NK-92 treated with Interleukin-12 subunit alpha and Interleukin-12 subunit beta, amount 100 ng/mL, for 24 hours (cell line): ENCODE data around the gene DNASE1L1.

ENCODE experiments used
- DNase-seq: peaks from one replicate; lab custom pipeline; 2025; lab: John Stamatoyannopoulos, UW

DNASE1L1 gene, protein sequence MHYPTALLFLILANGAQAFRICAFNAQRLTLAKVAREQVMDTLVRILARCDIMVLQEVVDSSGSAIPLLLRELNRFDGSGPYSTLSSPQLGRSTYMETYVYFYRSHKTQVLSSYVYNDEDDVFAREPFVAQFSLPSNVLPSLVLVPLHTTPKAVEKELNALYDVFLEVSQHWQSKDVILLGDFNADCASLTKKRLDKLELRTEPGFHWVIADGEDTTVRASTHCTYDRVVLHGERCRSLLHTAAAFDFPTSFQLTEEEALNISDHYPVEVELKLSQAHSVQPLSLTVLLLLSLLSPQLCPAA

GRCh38 chrX:154409222-154409871 lies at the start of gene DNASE1L1:
DNASE1L1 (minus strand) TSS chrX:154409254; CDS start chrX:154405568, 3,686 bp downstream.
- no peak for DNase-seq

DNA sequence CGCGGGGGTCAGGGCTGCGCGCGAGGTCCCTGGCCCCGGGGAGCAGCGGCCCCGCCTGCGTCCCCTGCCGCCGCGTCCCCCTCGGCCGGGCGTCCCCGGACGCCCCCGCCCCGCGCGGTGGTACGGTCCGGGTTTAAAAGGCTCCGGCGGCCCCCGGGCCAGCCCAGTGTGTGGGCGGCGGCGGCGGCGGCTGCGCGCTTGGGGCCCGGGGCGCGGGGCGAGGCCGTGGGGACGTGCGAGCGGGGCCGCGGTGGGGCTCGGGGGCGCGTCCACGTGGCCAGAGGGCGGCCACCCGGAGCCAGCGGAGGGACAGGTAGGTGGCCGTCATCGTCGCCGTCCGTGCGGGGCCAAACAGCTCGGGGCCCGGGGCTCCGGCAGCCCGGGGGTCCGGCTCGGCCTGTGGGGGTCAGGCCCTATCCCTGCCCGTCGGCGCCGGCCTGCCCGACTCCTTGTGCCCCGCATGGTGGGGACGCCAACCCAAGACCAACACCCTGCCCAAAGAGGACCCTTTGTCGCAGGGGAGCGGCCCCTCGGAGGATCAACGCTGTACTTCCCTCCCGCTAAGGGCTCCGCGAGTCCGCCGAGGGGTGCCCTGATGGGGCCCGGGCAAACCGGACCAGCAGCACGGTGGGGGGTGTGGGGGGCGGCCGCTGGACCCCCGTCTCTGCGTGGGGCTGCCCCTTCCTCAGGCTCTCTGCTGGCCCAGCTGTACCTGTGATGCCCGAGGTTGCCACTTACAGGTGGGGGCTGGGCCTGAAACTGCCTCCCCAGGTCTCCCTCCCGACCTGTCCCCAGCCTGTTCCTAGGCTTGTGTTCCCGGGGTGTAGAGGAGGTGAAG lies 49.3 kb upstream of the DNASE1L1 start, which contains the start of gene PLXNA3:
Gene PLXNA3, plus strand, starts transcription at position 166 of the 838 bp plus-strand sequence. CDS start 1,903 bp downstream, outside the sequence.
- DNase-seq, result peak; percentile 41

GRCh38 chrX:154457491-154458115 lies 48.5 kb upstream of the DNASE1L1 start:
- DNase-seq, result peak; percentile 41

GRCh38 chrX:154452823-154453222 lies 43.8 kb upstream of the DNASE1L1 start:
- DNase-seq, result no peak

GRCh38 chrX:154450312-154450711 lies 41.3 kb upstream of the DNASE1L1 start:
- no peak for DNase-seq

GRCh38 chrX:154449618-154450017 lies 40.6 kb upstream of the DNASE1L1 start:
- no peak for DNase-seq

- DNase-seq, result no peak
These were observed 39.4 kb upstream of the DNASE1L1 start for GRCh38 chrX:154448484-154448883.

DNA sequence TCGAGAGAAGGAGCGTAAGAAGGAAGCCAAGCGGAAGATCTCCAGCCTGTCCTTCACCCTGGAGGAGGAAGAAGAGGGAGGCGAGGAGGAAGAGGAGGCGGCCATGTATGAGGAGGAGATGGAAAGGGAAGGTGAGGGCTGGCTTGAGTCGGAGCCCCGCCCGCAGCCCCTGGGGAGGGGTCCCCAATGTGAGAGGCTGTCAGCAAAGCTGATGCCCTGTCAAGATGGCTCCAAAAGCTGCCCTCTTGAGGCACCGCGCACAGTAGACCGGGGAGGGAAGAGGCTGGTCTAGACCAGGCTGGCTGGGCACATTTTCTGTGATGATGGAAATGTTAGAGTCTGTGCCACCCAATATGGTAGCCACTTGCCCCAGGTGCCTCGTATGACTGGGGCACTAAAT lies 37.4 kb upstream of the DNASE1L1 start:
- DNase-seq, result no peak

- no peak for DNase-seq
These were observed 36.7 kb upstream of the DNASE1L1 start for GRCh38 chrX:154445776-154446175.

GRCh38 chrX:154444755-154445246 lies 35.7 kb upstream of the DNASE1L1 start:
- no peak for DNase-seq

GRCh38 chrX:154443992-154444754 lies 35.1 kb upstream of the DNASE1L1 start, which contains the start of gene FAM50A:
FAM50A (plus strand) TSS chrX:154444141; CDS start chrX:154444236, 95 bp downstream.
- DNase-seq, result peak; percentile 53

GRCh38 chrX:154443479-154443910 lies 34.4 kb upstream of the DNASE1L1 start:
- no peak for DNase-seq

GRCh38 chrX:154441984-154442707 lies 33.1 kb upstream of the DNASE1L1 start:
- no peak for DNase-seq

- no peak for DNase-seq
These were observed 32.5 kb upstream of the DNASE1L1 start for GRCh38 chrX:154441564-154441963.

DNA sequence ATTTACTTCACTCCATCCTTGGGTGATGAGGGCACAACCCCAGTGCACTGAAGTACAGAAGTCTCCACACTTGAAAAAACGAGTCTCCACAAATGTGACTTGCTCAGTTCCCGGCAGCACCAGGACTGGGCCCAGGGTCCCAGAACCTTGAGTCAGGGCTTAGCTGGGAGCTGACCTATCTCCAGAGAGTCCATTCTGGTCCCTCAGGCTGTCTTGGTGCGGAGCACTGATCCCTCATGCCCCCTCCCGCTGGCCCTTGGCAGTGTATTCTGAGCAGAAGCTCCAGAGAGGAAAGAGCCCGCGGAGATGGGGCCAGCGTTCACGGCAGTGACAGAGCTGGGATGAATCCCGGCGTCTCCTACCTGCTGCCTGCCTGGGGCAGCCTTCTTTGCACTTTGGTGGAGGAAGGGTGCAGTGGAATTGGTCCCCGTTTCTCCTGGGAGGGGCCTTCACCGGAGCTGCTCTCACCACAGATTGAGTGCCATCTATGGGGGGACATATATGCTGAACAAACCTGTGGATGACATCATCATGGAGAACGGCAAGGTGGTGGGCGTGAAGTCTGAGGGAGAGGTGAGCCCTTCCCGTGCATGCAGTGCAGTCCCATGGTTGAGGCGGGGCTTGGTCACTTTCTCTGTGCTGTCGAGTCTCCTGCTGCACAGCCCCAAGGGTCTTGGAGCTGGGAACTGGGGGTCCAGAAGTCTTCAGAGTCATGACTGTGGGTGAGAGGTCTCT lies 31.7 kb upstream of the DNASE1L1 start:
- no peak for DNase-seq

DNA sequence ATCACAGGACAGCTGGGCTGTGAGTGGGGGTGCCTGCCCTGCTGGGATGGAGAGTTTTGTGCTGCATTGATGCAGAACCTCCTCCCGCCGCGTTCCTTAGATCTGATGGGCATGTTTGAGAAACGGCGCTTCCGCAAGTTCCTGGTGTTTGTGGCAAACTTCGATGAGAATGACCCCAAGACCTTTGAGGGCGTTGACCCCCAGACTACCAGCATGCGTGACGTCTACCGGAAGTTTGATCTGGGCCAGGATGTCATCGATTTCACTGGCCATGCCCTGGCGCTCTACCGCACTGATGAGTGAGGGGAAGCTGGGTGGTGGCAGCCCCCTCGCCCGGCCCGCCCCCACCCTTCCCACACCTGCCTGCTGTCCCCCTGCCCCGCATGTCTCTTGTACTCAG lies 30.8 kb upstream of the DNASE1L1 start:
- no peak for DNase-seq

DNA sequence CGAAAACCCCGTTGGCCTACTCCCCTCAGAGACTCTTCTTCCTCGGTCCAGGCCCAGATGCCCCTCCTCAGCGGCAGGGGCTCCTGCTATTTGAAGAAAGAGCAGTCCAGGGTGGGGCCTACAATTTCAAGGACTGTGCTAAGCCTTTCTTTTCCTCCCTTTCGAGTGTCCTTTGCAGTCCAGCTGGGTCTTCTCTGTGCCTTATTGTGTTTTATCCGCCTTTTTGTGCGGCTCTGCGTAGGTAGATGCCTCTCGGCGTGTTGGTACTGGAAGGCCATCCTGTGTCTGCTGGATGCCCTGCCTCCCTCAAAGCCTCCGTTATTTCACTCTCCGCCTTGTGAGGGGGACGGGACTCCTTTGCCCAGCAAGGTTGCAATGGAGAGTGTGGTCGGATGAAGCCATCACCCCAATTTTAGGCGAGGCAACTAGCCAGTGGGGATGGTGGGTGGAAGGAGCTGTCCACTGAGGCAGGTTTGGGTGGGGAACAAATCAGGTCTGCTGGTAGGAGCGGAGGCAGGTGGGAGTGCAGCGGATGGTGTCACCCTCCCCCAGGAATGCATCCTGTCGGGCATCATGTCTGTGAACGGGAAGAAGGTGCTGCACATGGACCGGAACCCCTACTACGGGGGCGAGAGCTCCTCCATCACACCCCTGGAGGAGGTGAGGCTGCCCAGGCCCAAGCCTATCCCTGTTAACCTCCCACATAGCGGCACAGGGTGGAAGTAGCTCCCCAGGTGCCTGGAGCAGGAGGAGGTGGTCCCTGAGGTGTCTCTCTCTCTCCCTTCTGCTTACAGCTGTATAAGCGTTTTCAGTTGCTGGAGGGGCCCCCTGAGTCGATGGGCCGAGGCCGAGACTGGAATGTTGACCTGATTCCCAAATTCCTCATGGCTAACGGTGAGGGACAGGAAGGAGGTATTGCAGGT lies 29.2 kb upstream of the DNASE1L1 start:
- no peak for DNase-seq

DNA sequence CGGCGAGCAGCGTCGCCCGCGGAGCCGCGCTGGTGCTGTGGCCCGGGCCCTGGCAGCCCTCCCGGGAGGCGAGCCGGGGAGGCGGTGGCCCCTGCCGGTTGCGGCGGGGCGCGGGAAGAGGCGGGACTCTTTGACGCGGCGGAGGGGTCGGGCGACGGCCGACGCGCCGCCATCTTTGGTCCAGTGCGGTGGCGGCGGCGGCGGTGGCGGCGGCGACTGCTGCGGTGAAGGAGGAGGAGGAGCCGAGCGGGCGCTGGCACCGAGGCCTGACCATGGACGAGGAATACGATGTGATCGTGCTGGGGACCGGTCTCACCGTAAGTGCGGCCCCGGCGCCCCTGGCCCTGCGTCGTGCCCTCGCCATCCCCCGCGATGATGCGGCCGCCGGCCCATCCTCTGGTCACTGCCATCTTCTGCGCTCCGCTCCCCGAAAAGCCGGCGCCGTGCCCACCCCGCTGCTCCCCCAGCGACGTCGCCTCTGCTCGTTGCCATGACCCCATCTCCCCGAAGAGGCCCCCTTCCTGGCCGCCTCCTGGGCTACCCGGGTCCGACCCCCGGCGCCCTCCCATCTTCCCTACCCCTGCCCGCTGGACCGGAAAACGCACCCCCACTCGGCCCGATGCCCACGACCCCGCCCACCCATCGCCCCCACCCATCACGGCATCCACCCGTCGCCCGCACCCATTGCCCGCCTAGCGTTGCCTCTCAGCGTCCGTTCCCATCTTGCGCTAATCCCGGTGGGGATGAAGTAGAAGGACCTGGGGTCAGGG lies 28.1 kb upstream of the DNASE1L1 start, which contains the start of gene GDI1:
Gene GDI1, plus strand, starts transcription at position 172 of the 770 bp plus-strand sequence. Its CDS starts 101 bp downstream, at position 273.
- no peak for DNase-seq
